Neural cell (in vitro differentiated cells): ENCODE results near the gene GMPR2. TPM values are rescaled to one million over a fixed set of nuclear protein-coding genes. Genes with fewer than 3 reads are reported as not detected.
A peak's percentile ranks its signal among the peaks of the same experiment; 100 is the strongest.

Experiments
- H2AFZ ChIP-seq: fragments of 200-600, 300-800 bp; sonication (generic), shearing (Covaris generic); 2 replicates; pipeline ENCODE4 v1.6.0; 2014; ENCODE audit warnings: low read depth, mild to moderate bottlenecking, antibody characterized with exemption, low read length, moderate library complexity
- H3F3A ChIP-seq: fragments of 200-600 bp; shearing (Covaris generic); 2 replicates; pipeline ENCODE4 v1.6.1; 2016; ENCODE audit warnings: mild to moderate bottlenecking, moderate library complexity, mixed read lengths, antibody characterized with exemption, low read length; ENCODE audit not compliant: insufficient read depth, poor library complexity, severe bottlenecking
- H3K27ac ChIP-seq: fragments of 200-600, 300-800 bp; sonication (generic), shearing (Covaris generic); 2 replicates; pipeline ENCODE4 v1.5.1; 2014; ENCODE audit warnings: mild to moderate bottlenecking, low read length, moderate library complexity
- H3K27me3 ChIP-seq: fragments of 300-800, 200-600 bp; sonication (generic), shearing (Covaris generic); 2 replicates; pipeline ENCODE4 v1.6.0; 2014; ENCODE audit warnings: mild to moderate bottlenecking, low read depth, low read length, moderate library complexity; ENCODE audit not compliant: insufficient read depth
- H3K36me3 ChIP-seq: fragments of 300-800, 200-600 bp; sonication (generic), shearing (Covaris generic); 2 replicates; pipeline ENCODE4 v1.5.1; 2014; ENCODE audit warnings: mild to moderate bottlenecking, antibody characterized with exemption, low read length, moderate library complexity; ENCODE audit not compliant: insufficient read depth
- H3K4me2 ChIP-seq: fragments of 300-800, 200-600 bp; sonication (generic), shearing (Covaris generic); 2 replicates; pipeline ENCODE4 v1.6.0; 2014; ENCODE audit warnings: mild to moderate bottlenecking, low read length
- H3K4me3 ChIP-seq: fragments of 300-800, 200-600 bp; sonication (generic), shearing (Covaris generic); 2 replicates; pipeline ENCODE4 v1.5.1; 2014; ENCODE audit warnings: mild to moderate bottlenecking, low read length, moderate library complexity
- H3K79me2 ChIP-seq: fragments of 200-600 bp; shearing (Covaris generic); replicated peaks from 2 replicates; pipeline ENCODE4 v1.6.0; 2014; ENCODE audit warnings: mild to moderate bottlenecking, low read length, moderate library complexity; ENCODE audit not compliant: insufficient read depth
- H3K9ac ChIP-seq: fragments of 300-800, 200-600 bp; sonication (generic), shearing (Covaris generic); 2 replicates; pipeline ENCODE4 v1.6.1; 2016; ENCODE audit warnings: mild to moderate bottlenecking, low read length, mixed read lengths
- H3K9me2 ChIP-seq: fragments of 200-600 bp; shearing (Covaris generic); 2 replicates; pipeline ENCODE4 v1.6.1; 2016; ENCODE audit warnings: mild to moderate bottlenecking, low read length, mixed read lengths; ENCODE audit not compliant: insufficient read depth
- H3K9me3 ChIP-seq: fragments of 200-600, 300-800 bp; sonication (generic), shearing (Covaris generic); 2 replicates; pipeline ENCODE4 v1.6.1; 2016; ENCODE audit warnings: mild to moderate bottlenecking, mixed run types, low read length, moderate library complexity, mixed read lengths
- H4K20me1 ChIP-seq: fragments of 200-600 bp; shearing (Covaris generic); 2 replicates; pipeline ENCODE4 v1.6.1; 2016; ENCODE audit warnings: mild to moderate bottlenecking, mixed run types; ENCODE audit not compliant: insufficient read depth
- EP300 ChIP-seq: fragments of 450-650 bp; conservative IDR thresholded peaks from 2 replicates; pipeline ENCODE4 v1.6.1; 2014; ENCODE audit warnings: antibody characterized with exemption, mild to moderate bottlenecking, moderate library complexity; ENCODE audit not compliant: poor library complexity, severe bottlenecking
- EZH2 ChIP-seq: fragments of 200-600, 300-800 bp; shearing (Covaris generic), sonication (generic); IDR thresholded peaks from 2 replicates; pipeline ENCODE4 v1.6.1; 2014; ENCODE audit warnings: antibody characterized with exemption, low read length, borderline replicate concordance, mild to moderate bottlenecking; ENCODE audit not compliant: insufficient read depth, poor library complexity, severe bottlenecking
- MXI1 ChIP-seq: fragments of 450-650 bp; conservative IDR thresholded peaks from 2 replicates; pipeline ENCODE4 v1.6.1; 2014; ENCODE audit warnings: antibody characterized with exemption, mild to moderate bottlenecking; ENCODE audit not compliant: poor library complexity, severe bottlenecking
- POLR2AphosphoS5 ChIP-seq: IDR thresholded peaks from 2 replicates; pipeline ENCODE4 v1.6.1; 2012
- RAD21 ChIP-seq: fragments of 450-650 bp; conservative IDR thresholded peaks from 2 replicates; pipeline ENCODE4 v1.6.1; 2014; ENCODE audit warnings: antibody characterized with exemption, mild to moderate bottlenecking, moderate library complexity
- SMC3 ChIP-seq: fragments of 450-650 bp; conservative IDR thresholded peaks from 2 replicates; pipeline ENCODE4 v1.6.1; 2014; ENCODE audit warnings: antibody characterized with exemption, mild to moderate bottlenecking, moderate library complexity; ENCODE audit not compliant: poor library complexity
- TAF1 ChIP-seq: IDR thresholded peaks from 2 replicates; pipeline ENCODE4 v1.6.1; 2012; ENCODE audit warnings: low read depth
- polyA plus RNA-seq: library from polyadenylated mRNA; depleted of rRNA; stranded (reverse); fragments of >200 nt; gene quantifications from 2 replicates; pipeline ENCODE4 v1.2.3, GENCODE V29; 2014
- TF ChIP-seq, protein P1 (sequence below): IDR thresholded peaks from 2 replicates; pipeline ENCODE4 v1.6.1; 2012; ENCODE audit warnings: borderline replicate concordance
- TF ChIP-seq, protein P2 (sequence below): fragments of 450-650 bp; IDR thresholded peaks from 2 replicates; pipeline ENCODE4 v1.5.1; 2014; ENCODE audit warnings: antibody characterized with exemption, mild to moderate bottlenecking, moderate library complexity; ENCODE audit not compliant: poor library complexity, severe bottlenecking

The GMPR2 gene
- polyA plus RNA-seq, 1 donor from 2014 or later = 132 TPM

DNA sequence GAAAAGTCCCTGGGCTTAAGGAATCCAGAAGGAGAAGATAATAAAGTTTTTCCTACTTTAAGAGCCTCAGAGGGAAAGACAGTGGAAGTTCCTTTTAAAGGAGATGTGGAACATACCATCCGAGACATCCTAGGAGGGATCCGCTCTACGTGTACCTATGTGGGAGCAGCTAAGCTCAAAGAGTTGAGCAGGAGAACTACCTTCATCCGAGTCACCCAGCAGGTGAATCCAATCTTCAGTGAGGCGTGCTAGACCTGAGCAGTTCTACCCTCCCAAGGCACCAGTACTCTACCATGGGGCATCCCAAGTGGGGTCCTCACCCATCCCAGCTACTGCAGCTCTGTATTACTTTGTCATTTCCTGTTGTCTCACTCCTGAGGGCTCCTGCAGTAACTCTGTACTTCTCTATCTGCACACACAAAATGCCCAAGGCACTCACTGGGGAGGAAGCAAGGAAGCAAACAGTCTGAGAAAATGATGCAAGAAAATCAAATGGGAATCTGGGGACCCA is 5.9 kb downstream of the GMPR2 start:
- Histone ChIP-seq H3K9ac (no peak overlapping the region), H3K27me3 (no peaks in the 10 kb centered on the region), H3K9me3 (no peaks in the 10 kb centered on the region), H3K36me3 (peaks cover 16% of the 10 kb centered on the region), H4K20me1 (peaks cover 5% of the 10 kb centered on the region), H3K27ac (no peak overlapping the region), H3K9me2 (no peaks in the 10 kb centered on the region), H3K4me2 (no peak overlapping the region), H3K4me3 (peak overlapping the region; percentile 79), H2AFZ (no peak overlapping the region), H3K79me2 (peaks cover 25% of the 10 kb centered on the region), H3F3A (peaks cover 3% of the 10 kb centered on the region)
- no peak for TF ChIP-seq EZH2
- no peak for TF ChIP-seq RAD21
- TF ChIP-seq, protein P1, sequence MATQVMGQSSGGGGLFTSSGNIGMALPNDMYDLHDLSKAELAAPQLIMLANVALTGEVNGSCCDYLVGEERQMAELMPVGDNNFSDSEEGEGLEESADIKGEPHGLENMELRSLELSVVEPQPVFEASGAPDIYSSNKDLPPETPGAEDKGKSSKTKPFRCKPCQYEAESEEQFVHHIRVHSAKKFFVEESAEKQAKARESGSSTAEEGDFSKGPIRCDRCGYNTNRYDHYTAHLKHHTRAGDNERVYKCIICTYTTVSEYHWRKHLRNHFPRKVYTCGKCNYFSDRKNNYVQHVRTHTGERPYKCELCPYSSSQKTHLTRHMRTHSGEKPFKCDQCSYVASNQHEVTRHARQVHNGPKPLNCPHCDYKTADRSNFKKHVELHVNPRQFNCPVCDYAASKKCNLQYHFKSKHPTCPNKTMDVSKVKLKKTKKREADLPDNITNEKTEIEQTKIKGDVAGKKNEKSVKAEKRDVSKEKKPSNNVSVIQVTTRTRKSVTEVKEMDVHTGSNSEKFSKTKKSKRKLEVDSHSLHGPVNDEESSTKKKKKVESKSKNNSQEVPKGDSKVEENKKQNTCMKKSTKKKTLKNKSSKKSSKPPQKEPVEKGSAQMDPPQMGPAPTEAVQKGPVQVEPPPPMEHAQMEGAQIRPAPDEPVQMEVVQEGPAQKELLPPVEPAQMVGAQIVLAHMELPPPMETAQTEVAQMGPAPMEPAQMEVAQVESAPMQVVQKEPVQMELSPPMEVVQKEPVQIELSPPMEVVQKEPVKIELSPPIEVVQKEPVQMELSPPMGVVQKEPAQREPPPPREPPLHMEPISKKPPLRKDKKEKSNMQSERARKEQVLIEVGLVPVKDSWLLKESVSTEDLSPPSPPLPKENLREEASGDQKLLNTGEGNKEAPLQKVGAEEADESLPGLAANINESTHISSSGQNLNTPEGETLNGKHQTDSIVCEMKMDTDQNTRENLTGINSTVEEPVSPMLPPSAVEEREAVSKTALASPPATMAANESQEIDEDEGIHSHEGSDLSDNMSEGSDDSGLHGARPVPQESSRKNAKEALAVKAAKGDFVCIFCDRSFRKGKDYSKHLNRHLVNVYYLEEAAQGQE = no peak
- TF ChIP-seq POLR2AphosphoS5 = no peak
- TF ChIP-seq, protein P2, sequence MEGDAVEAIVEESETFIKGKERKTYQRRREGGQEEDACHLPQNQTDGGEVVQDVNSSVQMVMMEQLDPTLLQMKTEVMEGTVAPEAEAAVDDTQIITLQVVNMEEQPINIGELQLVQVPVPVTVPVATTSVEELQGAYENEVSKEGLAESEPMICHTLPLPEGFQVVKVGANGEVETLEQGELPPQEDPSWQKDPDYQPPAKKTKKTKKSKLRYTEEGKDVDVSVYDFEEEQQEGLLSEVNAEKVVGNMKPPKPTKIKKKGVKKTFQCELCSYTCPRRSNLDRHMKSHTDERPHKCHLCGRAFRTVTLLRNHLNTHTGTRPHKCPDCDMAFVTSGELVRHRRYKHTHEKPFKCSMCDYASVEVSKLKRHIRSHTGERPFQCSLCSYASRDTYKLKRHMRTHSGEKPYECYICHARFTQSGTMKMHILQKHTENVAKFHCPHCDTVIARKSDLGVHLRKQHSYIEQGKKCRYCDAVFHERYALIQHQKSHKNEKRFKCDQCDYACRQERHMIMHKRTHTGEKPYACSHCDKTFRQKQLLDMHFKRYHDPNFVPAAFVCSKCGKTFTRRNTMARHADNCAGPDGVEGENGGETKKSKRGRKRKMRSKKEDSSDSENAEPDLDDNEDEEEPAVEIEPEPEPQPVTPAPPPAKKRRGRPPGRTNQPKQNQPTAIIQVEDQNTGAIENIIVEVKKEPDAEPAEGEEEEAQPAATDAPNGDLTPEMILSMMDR = no peak
- no peak for TF ChIP-seq TAF1
- TF ChIP-seq SMC3 = no peak
- no peak for TF ChIP-seq EP300
- no peak for TF ChIP-seq MXI1

DNA sequence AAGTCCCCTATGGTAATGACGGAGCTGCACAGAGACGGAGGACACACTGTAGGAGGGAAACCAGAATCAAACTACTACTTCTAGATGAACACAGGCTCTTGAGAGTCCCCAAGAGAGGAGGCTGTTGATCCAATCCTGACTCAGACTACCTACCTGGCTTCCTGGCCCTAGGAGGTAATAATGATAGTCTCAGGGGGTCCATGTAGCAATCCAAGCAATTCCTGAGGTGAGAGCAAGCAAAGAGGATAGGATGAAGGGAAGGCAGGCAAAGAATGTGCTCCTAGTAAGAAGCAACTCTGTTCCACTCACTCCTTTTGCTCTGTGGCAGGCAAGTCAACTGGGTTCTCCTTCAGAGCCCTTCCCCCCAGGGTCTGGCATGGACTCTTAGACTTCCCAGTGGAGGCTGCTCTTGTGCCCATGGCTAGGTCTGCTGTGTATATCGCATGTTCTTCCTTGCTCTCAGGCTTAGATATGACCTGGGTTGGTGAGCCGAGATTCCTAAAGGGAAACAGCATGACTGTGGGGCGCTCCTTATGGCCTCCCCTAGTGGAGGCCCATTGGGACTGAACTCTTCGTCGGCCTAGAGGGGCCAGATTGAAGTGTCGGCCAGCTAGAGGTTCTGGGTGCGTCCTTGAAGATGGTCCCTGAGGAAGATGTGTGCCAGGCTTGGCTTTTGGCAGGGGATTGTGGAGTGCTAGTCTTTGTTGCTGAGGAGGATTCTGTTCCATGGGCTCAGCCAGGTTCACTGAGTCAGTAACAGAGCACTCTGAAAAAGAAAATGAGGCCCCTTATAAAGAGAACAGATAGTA is 7.6 kb downstream of the GMPR2 start:
- Histone ChIP-seq H2AFZ (no peak overlapping the region), H3K36me3 (peaks cover 16% of the 10 kb centered on the region), H3K4me2 (peak overlapping the region; percentile 41), H4K20me1 (peaks cover 5% of the 10 kb centered on the region), H3K9me2 (no peaks in the 10 kb centered on the region), H3K27ac (no peak overlapping the region), H3K79me2 (peaks cover 21% of the 10 kb centered on the region), H3K9me3 (no peaks in the 10 kb centered on the region), H3F3A (peaks cover 5% of the 10 kb centered on the region), H3K9ac (no peak overlapping the region), H3K27me3 (no peaks in the 10 kb centered on the region), H3K4me3 (peak overlapping the region; percentile 79)
- TF ChIP-seq SMC3 (no peak), EZH2 (no peak), POLR2AphosphoS5 (no peak), MXI1 (no peak), TAF1 (no peak), RAD21 (no peak), EP300 (no peak)
- TF ChIP-seq, protein P2 = no peak
- TF ChIP-seq, protein P1 = no peak
